GM12878 (cell line): Measurements from ENCODE around the gene MCC. TPM values are rescaled to one million over a fixed set of nuclear protein-coding genes. Genes with fewer than 3 reads are reported as not detected.

Experiments used
- ATAC-seq: fragments of 200-7000 bp; cut with Tn5 transposase; 3 replicates; pipeline ENCODE4 v1.9.1; 2020; ENCODE audit warnings: mild to moderate bottlenecking, moderate library complexity
- BruUV-seq: library from RNA; stranded (reverse); fragments of 400-500 nt; replicated peaks from 2 replicates; lab custom pipeline; 2021; lab: Mats Ljungman, UMichigan
- CTCF ChIA-PET: fragments of 300-600 bp; sonication (Branson Sonifier 250); formaldehyde crosslinking; extraction: SDS; loops from one replicate; lab custom pipeline; 2021; ENCODE audit warnings: inconsistent platforms; lab: Yijun Ruan, JAX
- POLR2A ChIA-PET: fragments of 350-600 bp; formaldehyde crosslinking; extraction: SDS; loops from one replicate; lab custom pipeline; 2021; ENCODE audit warnings: inconsistent platforms; lab: Charles Lee
- RAD21 ChIA-PET: fragments of 300-600 bp; sonication (Branson Sonifier 250); formaldehyde crosslinking; loops from one replicate; lab custom pipeline; 2023; ENCODE audit warnings: antibody characterized with exemption; ENCODE audit not compliant: unreplicated experiment; lab: Charles Lee
- SMC1A ChIA-PET: fragments of 300-600 bp; sonication (Branson Sonifier 250); formaldehyde crosslinking; loops from one replicate; lab custom pipeline; 2023; ENCODE audit not compliant: unreplicated experiment, uncharacterized antibody; lab: Charles Lee
- DNase-seq: peaks from one replicate; pipeline ENCODE4 v3.0.0-alpha.2; 2011; ENCODE audit warnings: low read depth, low spot score
- FAIRE-seq: peaks from 3 replicates; lab custom pipeline; 2011; peaks lifted over from hg19 to GRCh38; lab: Jason Lieb, UNC
- H2AFZ ChIP-seq: 2 replicates; pipeline ENCODE4 v1.6.0; 2011; ENCODE audit warnings: low read depth, low read length, control low read depth; ENCODE audit not compliant: control insufficient read depth
- H3K27ac ChIP-seq: 2 replicates; pipeline ENCODE4 v1.5.1; 2011; ENCODE audit warnings: control low read depth; ENCODE audit not compliant: control insufficient read depth, insufficient read depth
- H3K27me3 ChIP-seq, 2 experiments: replicated peaks in 1 of 2; 2 replicates each; pipeline versions ENCODE4 v1.6.0 to v1.6.1; 2011; ENCODE audit warnings: low read length in 1 of 2; ENCODE audit not compliant: control insufficient read depth in 2 of 2, insufficient read depth in 2 of 2
- H3K36me3 ChIP-seq, 2 experiments: 2 replicates each; pipeline ENCODE4 v1.5.1; 2011; ENCODE audit warnings: low read length in 1 of 2; ENCODE audit not compliant: control insufficient read depth in 2 of 2, insufficient read depth in 2 of 2
- H3K4me1 ChIP-seq: 2 replicates; pipeline ENCODE4 v1.6.1; 2011; ENCODE audit warnings: mild to moderate bottlenecking, low read length, moderate library complexity, mixed read lengths; ENCODE audit not compliant: control insufficient read depth, insufficient read depth
- H3K4me2 ChIP-seq: 2 replicates; pipeline ENCODE4 v1.6.0; 2011; ENCODE audit warnings: control low read depth; ENCODE audit not compliant: control insufficient read depth, insufficient read depth
- H3K4me3 ChIP-seq: fragments of 200-600 bp; sonication (generic); 2 replicates; pipeline ENCODE4 v1.5.1; 2016
- H3K79me2 ChIP-seq: 2 replicates; pipeline ENCODE4 v1.6.0; 2011; ENCODE audit warnings: low read length; ENCODE audit not compliant: control insufficient read depth, insufficient read depth
- H3K9ac ChIP-seq: 2 replicates; pipeline ENCODE4 v1.8.0; 2011; ENCODE audit warnings: low read length, control low read depth, mixed read lengths; ENCODE audit not compliant: control insufficient read depth, insufficient read depth
- H3K9me3 ChIP-seq: replicated peaks from 3 replicates; pipeline ENCODE4 v1.5.1; 2011; ENCODE audit warnings: mild to moderate bottlenecking, low read length; ENCODE audit not compliant: control insufficient read depth, insufficient read depth
- H4K20me1 ChIP-seq: 2 replicates; pipeline ENCODE4 v1.6.0; 2011; ENCODE audit not compliant: control insufficient read depth, insufficient read depth
- FOXK2 ChIP-seq: fragments of 450-650 bp; IDR thresholded peaks from 2 replicates; pipeline ENCODE4 v1.6.1; 2017; ENCODE audit warnings: mild to moderate bottlenecking, moderate library complexity
- NBN ChIP-seq: fragments of 450-650 bp; IDR thresholded peaks from 2 replicates; pipeline ENCODE4 v1.6.1; 2016
- POLR2AphosphoS2 ChIP-seq: IDR thresholded peaks from 2 replicates; pipeline ENCODE4 v1.6.1; 2011; ENCODE audit warnings: low read depth, mild to moderate bottlenecking, low read length, improper control_type of control experiment, moderate library complexity
- RBBP5 ChIP-seq: fragments of 200-600 bp; sonication (generic); conservative IDR thresholded peaks from 2 replicates; pipeline ENCODE4 v1.6.1; 2016
- SRF ChIP-seq, 2 experiments: IDR thresholded peaks; 2 replicates each; pipeline ENCODE4 v1.6.1; 2011; ENCODE audit warnings: low read depth in 2 of 2, low read length in 2 of 2, mild to moderate bottlenecking in 1 of 2, moderate library complexity in 1 of 2
- WGBS: methylation state at CpG from one replicate; pipeline ENCODE4 v1.1.6; 2016; ENCODE audit warnings: low lambda C conversion rate; ENCODE audit not compliant: insufficient replicate concordance, insufficient coverage; ENCODE audit errors: missing lambda C conversion rate; 5-methylcytosine and 5-hydroxymethylcytosine counted together
- in situ Hi-C: fragments of 300-500 bp; cut with MboI; formaldehyde crosslinking; loops from 9 replicates; pipeline ENCODE4 v1.14.3; 2018; ENCODE audit warnings: mixed read lengths
- intact Hi-C: fragments of 100-400 bp; cut with micrococcal nuclease; formaldehyde crosslinking; loops from one replicate; pipeline ENCODE4 v1.14.2; 2022; ENCODE audit not compliant: unreplicated experiment
- polyA plus RNA-seq, 11 experiments: library from polyadenylated mRNA; depleted of rRNA in 4 of 11; unstranded in 6 of 11; stranded (reverse) in 5 of 11; fragments of >200 nt; fragmentation: Nextera tagmentation in 4 of 11; fragmentation: Illumina TruSeq in 1 of 11; extraction: Ambion mirVana in 4 of 11; extraction: Trizol in 1 of 11; gene quantifications; 1 replicate in 1 of 11; 2 replicates in 10 of 11; pipeline versions ENCODE4 v1.2.1 to v1.2.3, GENCODE V29; 2011 to 2016; ENCODE audit warnings: inconsistent platforms in 2 of 11, missing spikeins in 2 of 11, low read depth in 1 of 11
- total RNA-seq, 4 experiments: library from RNA; depleted of rRNA in 3 of 4; stranded (reverse); fragments of >200 nt in 3 of 4; fragmentation: Illumina TruSeq in 1 of 4; extraction: Trizol in 1 of 4; gene quantifications; 2 replicates each; pipeline versions ENCODE4 v1.2.1 to v1.2.3, GENCODE V29; 2013 to 2021

Gene MCC
- total and polyA plus RNA-seq, 10 of the 15 experiments (the other 5 are each of a cell fraction or from before 2014, with no cell fraction given) = 0.03 to 0.86 (median 0.16) TPM

GRCh38 chr5:113156271-113156877, 331.9 kb downstream of the MCC start:
- DNase-seq = no peak
- SMC1A ChIA-PET = interaction anchor here (1.2 kb wide), 1 partner anchor 25 kb away, joined by 3 read pairs; no protein-coding TSS in a partner anchor
- no TSS peak for BruUV-seq
- RAD21 ChIA-PET = no interaction called here
- no peaks in the 10 kb centered on the region for H3K4me1 ChIP-seq
- TF ChIP-seq FOXK2 (no peak), NBN (no peak)
- TF ChIP-seq, all 136 proteins: peak for 0
- intact Hi-C loops = no loop called here
- in situ Hi-C loops = no loop called here
- Histone ChIP-seq H3K27ac (no peak overlapping the region), H3K36me3 (no peaks in the 10 kb centered on the region), H2AFZ (no peak overlapping the region), H3K9ac (no peak overlapping the region), H3K4me3 (no peak overlapping the region), H4K20me1 (no peaks in the 10 kb centered on the region), H3K27me3 (peaks cover 0 to 5% of the 10 kb centered on the region in 2 experiments; a peak in 1 of 4 replicates), H3K4me2 (no peak overlapping the region), H3K9me3 (no peaks in the 10 kb centered on the region), H3K79me2 (no peaks in the 10 kb centered on the region)
- ATAC-seq = no peak
- FAIRE-seq = no peak
- ChIA-PET POLR2A (no interaction called here), CTCF (no interaction called here)
- 0% methylated on average over 5 of the region's 5 CpGs for WGBS

DNA sequence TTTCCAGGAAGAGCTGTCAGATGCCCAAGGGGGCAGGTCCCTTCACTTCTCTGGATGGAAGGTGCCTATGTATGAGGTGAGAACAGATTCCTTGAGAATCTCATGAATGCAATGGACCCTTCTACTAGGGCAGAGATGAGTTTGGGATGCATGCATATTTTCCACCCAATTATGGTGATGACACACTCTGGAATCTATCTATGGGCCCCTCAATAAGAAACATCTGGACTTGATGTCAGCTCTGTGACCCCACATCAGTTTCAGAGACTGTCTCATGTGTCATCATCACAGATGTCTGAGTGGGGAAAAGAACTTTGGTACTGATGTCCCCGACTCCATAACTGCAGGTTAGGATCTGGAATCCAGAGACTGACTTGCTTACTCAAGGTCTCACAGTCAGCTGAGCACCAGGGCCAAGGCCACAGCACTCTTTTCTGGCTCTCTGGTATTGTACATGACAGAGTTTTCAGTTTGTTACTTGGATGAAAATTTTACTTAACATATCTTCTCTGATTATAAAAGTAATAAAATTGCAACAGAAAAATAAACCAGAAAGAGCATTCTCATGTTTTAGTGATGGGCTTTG, 334.6 kb downstream of the MCC start:
- no TSS peak for BruUV-seq
- ChIA-PET SMC1A (no interaction called here), POLR2A (no interaction called here)
- in situ Hi-C loops = no loop called here
- no peaks in the 10 kb centered on the region for H3K4me1 ChIP-seq
- TF ChIP-seq POLR2AphosphoS2 = no peak
- TF ChIP-seq SRF (IDR thresholded peaks at IDR 0.05; ENCODE audit: low read depth in 2 of 2, low read length in 2 of 2) = no peak
- TF ChIP-seq RBBP5 = no peak
- TF ChIP-seq, all 136 proteins: peak for 0
- ATAC-seq (no peak), FAIRE-seq (no peak), DNase-seq (no peak)
- no peak overlapping the region for H2AFZ ChIP-seq
- ChIA-PET CTCF (no interaction called here), RAD21 (no interaction called here)
- H3K9me3 ChIP-seq = no peaks in the 10 kb centered on the region
- H3K4me2 ChIP-seq = no peak overlapping the region
- intact Hi-C loops = no loop called here
- no peaks in the 10 kb centered on the region for H3K36me3 ChIP-seq
- 0% methylated on average over 1 of the region's 1 CpG for WGBS
- H3K9ac ChIP-seq = no peak overlapping the region
- H4K20me1 ChIP-seq = no peaks in the 10 kb centered on the region
- H3K79me2 ChIP-seq = no peaks in the 10 kb centered on the region
- H3K4me3 ChIP-seq = no peak overlapping the region
- H3K27me3 ChIP-seq = peaks cover 0 to 2% of the 10 kb centered on the region in 2 experiments; a peak in 1 of 4 replicates
- H3K27ac ChIP-seq = no peak overlapping the region
